IPS-18a (cell line): Measurements from ENCODE around the gene CCDC33.

ENCODE experiments used
- H3K27ac ChIP-seq: one replicate; pipeline ENCODE4 v1.5.1; 2013; ENCODE audit warnings: low read length
- H3K27me3 ChIP-seq: one replicate; pipeline ENCODE4 v1.6.1; 2013; ENCODE audit warnings: mild to moderate bottlenecking, low read length; ENCODE audit not compliant: control insufficient read depth, insufficient read depth
- H3K36me3 ChIP-seq: one replicate; pipeline ENCODE4 v1.6.1; 2013; ENCODE audit warnings: low read depth, low read length; ENCODE audit not compliant: control insufficient read depth
- H3K4me1 ChIP-seq: one replicate; pipeline ENCODE4 v1.6.1; 2013; ENCODE audit warnings: low read depth, low read length; ENCODE audit not compliant: control insufficient read depth
- H3K4me3 ChIP-seq: one replicate; pipeline ENCODE4 v1.5.1; 2013; ENCODE audit warnings: low read length
- H3K9ac ChIP-seq: one replicate; pipeline ENCODE4 v1.6.1; 2013; ENCODE audit warnings: mild to moderate bottlenecking, low read length, moderate library complexity
- H3K9me3 ChIP-seq: one replicate; pipeline ENCODE4 v1.6.1; 2013; ENCODE audit warnings: low read depth, low read length; ENCODE audit not compliant: control insufficient read depth

The CCDC33 gene

DNA sequence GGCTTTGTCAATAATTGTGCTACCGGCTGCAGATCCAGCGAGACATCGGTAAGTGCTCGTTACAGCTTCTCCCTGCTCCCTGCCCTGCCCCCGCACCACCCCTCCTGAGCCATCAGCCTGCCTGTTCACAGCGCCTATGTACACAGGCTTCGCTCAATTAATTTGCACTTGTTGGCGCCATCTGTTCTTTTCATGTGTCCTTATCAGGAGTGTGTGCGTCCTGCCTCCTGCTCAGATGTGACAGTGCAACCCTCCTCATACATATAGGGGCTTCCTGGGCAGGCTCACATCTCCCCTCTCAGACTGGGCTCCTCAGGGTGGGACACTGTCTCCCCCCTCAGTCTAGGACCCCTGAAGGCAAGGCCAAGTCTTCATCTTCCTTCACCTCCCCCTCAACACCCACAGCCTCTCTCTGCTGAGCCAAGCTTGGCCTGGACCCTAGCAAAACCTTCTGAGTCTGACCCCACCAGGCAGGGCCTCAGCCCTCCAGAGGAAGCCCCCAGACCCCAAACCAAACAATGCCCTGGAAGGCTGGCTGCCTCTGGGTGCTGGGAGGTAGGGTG lies 76.4 kb downstream of the CCDC33 start:
- Histone ChIP-seq H3K9ac (no peak overlapping the region), H3K4me1 (peaks cover 27% of the 10 kb centered on the region), H3K4me3 (no peak overlapping the region), H3K27ac (no peak overlapping the region), H3K36me3 (no peaks in the 10 kb centered on the region), H3K27me3 (no peaks in the 10 kb centered on the region), H3K9me3 (no peaks in the 10 kb centered on the region)

DNA sequence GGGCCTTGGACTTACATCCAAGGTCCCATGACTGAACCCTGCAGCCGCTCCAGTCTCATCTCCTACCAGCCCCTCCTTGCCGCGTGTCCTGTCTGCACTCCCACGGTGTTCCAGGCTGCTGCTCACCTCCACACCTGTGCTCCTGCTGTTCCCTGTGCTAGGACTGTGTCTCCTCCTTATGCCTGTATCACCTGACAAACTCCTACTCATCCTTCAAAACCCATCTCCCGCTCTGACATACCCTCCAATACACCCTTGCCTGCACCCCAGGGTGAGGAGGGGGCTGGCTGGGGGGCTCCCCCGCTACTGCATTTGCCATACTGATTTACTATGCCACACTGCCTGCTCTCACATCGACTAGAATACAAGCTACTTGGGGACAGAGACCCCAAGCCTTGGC lies 77.8 kb downstream of the CCDC33 start:
- H3K36me3 ChIP-seq = no peaks in the 10 kb centered on the region
- H3K4me1 ChIP-seq = peaks cover 25% of the 10 kb centered on the region
- no peaks in the 10 kb centered on the region for H3K27me3 ChIP-seq
- no peak overlapping the region for H3K27ac ChIP-seq
- H3K4me3 ChIP-seq = no peak overlapping the region
- no peaks in the 10 kb centered on the region for H3K9me3 ChIP-seq
- no peak overlapping the region for H3K9ac ChIP-seq

DNA sequence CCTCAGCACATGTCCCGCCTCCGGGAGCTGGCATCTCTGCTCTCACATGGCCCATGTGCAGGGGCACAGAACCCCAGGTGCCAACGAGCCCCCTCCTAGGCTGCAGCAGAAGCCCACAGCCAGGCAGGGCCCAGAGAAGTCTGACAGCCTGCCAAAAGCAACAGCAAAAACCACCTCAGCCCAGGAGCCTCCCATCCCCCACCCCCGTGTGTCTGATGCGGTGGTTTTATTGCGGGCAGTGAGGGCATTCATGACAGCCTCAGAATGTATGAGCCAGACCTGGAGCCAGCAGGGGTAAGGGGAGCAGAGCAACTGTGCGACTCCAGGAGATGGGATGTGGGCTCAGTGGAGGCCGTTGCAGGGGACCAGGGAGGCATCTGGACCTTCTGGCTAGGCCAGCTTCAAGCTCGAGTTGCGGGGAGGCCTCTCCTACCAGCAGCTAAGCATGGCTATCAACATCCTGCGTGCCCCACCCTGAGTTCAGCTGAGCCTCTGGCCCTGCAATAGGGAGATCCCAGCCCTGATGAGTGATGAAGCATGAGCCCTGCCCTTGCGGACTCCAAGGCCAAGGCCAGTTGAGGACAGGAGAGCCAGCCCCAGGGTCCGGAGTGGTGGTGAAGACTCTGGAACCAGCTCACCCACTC lies 78.8 kb downstream of the CCDC33 start:
- no peaks in the 10 kb centered on the region for H3K27me3 ChIP-seq
- no peak overlapping the region for H3K9ac ChIP-seq
- no peak overlapping the region for H3K27ac ChIP-seq
- H3K36me3 ChIP-seq = no peaks in the 10 kb centered on the region
- H3K4me1 ChIP-seq = peaks cover 33% of the 10 kb centered on the region
- H3K9me3 ChIP-seq = no peaks in the 10 kb centered on the region
- H3K4me3 ChIP-seq = no peak overlapping the region

DNA sequence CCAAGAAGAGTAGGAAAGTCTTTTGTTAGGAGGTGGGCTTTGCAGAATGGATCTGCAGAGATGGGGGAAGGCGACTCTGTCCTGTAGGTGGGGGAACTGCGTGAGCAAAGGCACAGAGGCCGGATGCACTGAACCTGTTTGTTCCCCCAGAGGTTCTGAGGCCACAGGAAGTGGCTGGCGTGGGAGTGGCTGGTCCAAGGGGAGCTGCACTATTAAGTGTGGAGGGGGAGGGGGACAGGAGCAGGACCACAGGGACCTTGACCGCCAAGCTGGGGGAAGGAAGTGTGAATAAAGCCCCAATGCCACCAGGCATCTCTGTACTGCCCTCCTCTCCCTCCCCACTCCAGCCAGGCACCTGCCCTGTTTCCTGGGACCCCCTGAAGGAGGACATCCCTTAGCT lies 79.5 kb downstream of the CCDC33 start:
- Histone ChIP-seq H3K27ac (no peak overlapping the region), H3K36me3 (no peaks in the 10 kb centered on the region), H3K4me3 (no peak overlapping the region), H3K9me3 (no peaks in the 10 kb centered on the region), H3K4me1 (peaks cover 38% of the 10 kb centered on the region), H3K27me3 (no peaks in the 10 kb centered on the region), H3K9ac (no peak overlapping the region)

DNA sequence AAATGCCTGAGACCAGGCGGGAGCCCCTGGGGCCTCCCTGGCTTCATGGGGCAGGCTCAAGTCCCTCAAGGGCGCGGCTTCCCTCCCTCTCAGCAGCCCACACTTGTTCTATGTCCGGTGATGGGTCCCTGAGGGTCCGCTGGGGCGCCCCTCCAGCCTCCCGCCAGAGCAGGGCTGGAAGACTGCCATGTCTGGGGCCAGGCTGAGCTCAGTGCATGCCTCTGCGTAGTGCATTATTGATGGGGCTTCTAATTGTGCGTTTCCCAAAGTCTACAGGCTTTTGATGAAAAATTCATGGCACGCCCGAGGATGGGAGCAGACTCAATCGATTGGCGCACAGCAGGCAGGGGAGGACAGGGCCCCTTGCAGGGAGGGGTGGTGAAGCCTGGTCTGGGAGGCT lies 80.0 kb downstream of the CCDC33 start:
- H3K36me3 ChIP-seq = no peaks in the 10 kb centered on the region
- H3K27ac ChIP-seq = no peak overlapping the region
- H3K9me3 ChIP-seq = no peaks in the 10 kb centered on the region
- H3K4me3 ChIP-seq = no peak overlapping the region
- peaks cover 38% of the 10 kb centered on the region for H3K4me1 ChIP-seq
- H3K27me3 ChIP-seq = no peaks in the 10 kb centered on the region
- H3K9ac ChIP-seq = no peak overlapping the region

DNA sequence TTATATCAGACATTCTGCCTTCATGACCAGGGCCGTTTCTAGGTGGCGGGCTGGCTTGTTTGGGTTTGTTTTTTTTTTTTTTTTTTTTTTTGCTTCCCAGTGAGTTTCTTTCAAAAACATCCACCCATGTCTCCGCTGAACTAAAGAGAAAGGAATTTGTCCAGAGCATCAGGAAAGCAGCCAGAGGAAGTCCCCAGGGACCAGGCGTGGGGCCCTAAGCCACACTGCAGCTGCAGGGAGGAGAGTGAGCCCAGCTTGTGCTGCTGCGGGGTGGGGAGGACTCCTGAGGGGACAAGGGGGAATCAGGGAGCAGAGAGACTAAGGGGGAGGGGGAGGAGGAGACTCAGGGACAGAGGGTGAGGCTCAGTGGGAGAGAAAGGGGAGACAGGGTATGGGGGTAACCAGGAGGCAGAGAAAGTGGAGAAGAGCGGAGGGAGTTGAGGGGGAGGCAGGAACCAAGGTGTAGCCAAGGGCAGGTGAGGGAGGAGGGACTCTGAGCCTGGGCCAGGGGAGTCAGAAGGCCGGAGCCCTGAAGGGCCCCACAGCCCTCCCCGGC lies 81.8 kb downstream of the CCDC33 start:
- Histone ChIP-seq H3K27me3 (no peaks in the 10 kb centered on the region), H3K27ac (no peak overlapping the region), H3K36me3 (no peaks in the 10 kb centered on the region), H3K4me1 (peaks cover 38% of the 10 kb centered on the region), H3K9me3 (no peaks in the 10 kb centered on the region), H3K4me3 (no peak overlapping the region), H3K9ac (no peak overlapping the region)

DNA sequence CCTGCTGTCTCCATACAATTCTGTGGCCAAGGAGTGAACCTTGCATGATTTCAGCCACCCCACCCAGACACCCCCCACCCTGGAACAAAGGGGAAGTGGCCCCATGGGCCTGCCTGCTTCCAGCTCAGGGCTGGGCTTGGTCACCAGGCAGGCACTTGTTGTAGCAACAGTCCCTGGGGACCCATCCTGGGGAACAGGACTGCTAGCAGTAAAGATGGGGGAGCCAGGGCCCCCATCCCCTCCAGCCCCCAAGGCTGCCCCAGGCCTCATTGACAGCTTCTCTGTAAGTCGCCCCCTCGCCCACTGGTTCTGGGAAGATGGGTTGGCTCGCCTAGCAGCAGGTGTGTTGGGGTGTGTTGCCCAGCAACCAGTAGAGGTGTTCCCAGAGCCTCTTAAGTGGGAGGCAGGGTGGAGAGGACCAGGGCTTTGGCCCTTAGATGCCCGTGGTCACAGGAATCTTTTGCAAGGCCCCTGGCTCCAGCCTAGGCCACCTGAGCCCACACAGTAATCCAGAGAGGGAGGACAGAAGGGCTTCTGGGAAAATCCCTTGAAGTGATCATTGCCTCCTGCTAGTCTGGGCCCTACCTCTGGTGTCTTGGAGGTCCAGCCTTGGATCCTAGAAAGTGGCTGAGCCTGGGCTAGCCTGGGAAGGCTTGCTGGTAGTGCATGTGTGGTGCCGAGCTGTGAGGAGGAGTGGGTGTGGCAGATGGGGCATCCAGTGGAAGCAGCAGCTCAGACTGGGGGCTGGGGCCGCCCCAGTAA lies 82.4 kb downstream of the CCDC33 start:
- Histone ChIP-seq H3K27ac (no peak overlapping the region), H3K9ac (no peak overlapping the region)

DNA sequence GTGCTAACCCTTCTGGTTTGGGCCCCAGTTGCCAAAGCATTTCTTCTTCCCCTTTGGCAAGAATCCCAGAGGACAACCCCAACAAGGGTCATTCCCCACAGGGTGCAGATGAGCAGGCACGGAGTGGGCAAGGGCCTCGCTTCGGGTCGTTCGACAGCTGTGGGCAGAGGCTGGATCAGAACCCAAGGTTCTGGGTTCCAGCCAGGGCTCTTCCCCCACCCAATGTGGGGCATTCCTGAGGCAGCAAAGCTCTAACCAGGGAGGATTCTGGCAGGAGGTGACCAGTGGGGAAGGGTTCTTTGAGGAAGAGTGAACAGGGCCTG lies 83.0 kb downstream of the CCDC33 start:
- H3K4me1 ChIP-seq = peaks cover 38% of the 10 kb centered on the region
- H3K9me3 ChIP-seq = no peaks in the 10 kb centered on the region
- no peaks in the 10 kb centered on the region for H3K27me3 ChIP-seq
- no peak overlapping the region for H3K27ac ChIP-seq
- no peak overlapping the region for H3K4me3 ChIP-seq
- no peak overlapping the region for H3K9ac ChIP-seq
- H3K36me3 ChIP-seq = no peaks in the 10 kb centered on the region

More for the DNA sequence above, 82.4 kb downstream of the CCDC33 start:
- H3K4me3 ChIP-seq = no peak overlapping the region
- no peaks in the 10 kb centered on the region for H3K36me3 ChIP-seq
- H3K4me1 ChIP-seq = peaks cover 38% of the 10 kb centered on the region
- H3K27me3 ChIP-seq = no peaks in the 10 kb centered on the region
- H3K9me3 ChIP-seq = no peaks in the 10 kb centered on the region

DNA sequence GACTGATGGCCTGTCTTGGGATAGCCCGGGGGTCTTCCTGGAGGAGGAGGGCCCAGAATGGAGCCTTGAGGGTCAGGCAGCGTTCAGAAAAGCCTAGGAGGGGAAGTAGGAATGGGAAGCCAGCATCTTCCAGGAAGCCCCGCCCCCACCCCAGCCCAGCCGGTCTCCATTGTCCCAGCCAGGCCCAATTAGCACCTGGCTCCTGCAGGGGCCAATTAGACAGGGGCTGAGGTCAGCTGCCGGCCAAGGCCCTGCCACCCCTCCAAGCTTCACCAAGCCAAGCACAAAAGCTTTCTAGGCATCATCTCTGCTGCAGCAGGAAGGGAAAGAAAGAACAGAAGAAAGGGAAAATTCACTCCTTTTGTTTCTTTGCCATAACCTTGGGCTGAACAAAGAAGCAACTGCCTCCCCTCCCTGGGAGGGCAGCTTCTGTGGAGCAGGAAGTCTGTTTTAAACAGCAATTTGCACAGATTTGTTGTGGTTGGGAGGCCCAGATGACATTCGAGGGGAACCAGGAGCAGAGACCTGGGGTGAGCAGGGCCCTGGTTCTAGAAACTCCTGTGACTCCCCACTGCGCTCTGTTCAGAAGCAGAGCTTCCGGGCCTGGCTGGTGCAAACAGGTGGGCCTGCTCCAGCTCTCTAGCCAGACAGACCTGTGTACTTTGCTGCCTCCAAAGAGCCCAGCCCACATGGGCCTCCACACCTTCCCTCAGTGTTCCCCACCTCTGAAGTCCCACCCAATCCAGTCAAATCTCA lies 83.6 kb downstream of the CCDC33 start:
- peaks cover 34% of the 10 kb centered on the region for H3K4me1 ChIP-seq
- no peak overlapping the region for H3K4me3 ChIP-seq

DNA sequence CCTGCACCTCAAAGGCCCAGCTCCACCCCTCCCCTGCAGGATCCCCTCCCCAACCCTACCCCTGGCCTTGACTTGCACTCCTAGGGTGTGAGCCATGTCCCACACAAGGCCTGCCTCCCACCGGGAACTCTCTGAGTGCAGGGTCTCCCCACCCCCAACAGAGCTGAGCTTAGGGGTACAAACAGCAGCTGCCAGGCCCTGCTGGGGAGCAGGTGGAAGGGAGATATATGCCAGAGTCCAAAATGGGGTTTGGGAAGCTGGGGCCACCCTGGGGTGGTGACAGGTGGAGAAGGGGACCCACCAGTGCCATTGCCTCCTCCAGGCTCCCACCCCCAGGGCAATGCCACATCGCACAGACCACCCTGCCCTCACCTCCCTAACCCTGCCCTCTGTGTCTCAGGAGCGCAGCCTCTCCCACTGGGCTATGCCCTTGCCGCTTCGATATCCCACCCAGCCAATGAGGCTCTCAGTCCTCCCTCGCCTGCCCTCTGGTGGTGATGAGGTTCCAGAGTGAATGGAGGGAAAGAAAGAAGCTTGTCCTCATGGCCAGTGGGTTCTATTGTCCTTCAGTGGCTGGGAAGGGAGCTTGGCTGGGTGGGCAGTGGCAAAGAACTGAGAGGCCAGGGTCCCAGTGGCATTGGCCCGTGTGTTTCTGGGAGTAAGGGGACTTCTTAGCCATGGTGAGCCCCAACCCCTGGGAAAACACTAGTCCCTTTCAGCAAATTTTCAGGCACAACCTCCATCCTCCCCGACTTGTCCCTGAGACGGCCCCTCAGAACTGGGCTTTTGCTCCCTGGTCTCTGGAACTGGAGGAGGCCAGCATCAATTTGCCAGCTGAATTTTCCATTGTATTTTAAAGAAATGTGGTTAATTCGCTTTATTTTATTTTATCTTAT lies 84.5 kb downstream of the CCDC33 start:
- H3K36me3 ChIP-seq = no peaks in the 10 kb centered on the region
- no peak overlapping the region for H3K27ac ChIP-seq
- H3K4me3 ChIP-seq = no peak overlapping the region
- H3K4me1 ChIP-seq = peaks cover 26% of the 10 kb centered on the region
- H3K9me3 ChIP-seq = no peaks in the 10 kb centered on the region
- no peak overlapping the region for H3K9ac ChIP-seq
- H3K27me3 ChIP-seq = no peaks in the 10 kb centered on the region

More for the DNA sequence above, 83.6 kb downstream of the CCDC33 start:
- Histone ChIP-seq H3K27ac (no peak overlapping the region), H3K9ac (no peak overlapping the region), H3K36me3 (no peaks in the 10 kb centered on the region), H3K9me3 (no peaks in the 10 kb centered on the region), H3K27me3 (no peaks in the 10 kb centered on the region)
